GM10248 (cell line): ENCODE measurements around the gene SLC6A6.

ENCODE experiments used
- CTCF ChIA-PET: fragments of 300-600 bp; sonication (Branson Sonifier 250); formaldehyde crosslinking; extraction: SDS; loops from one replicate; lab custom pipeline; 2021; ENCODE audit warnings: antibody characterized with exemption; lab: Yijun Ruan, JAX
- POLR2A ChIA-PET: fragments of 350-650 bp; sonication (Branson Sonifier 250); formaldehyde crosslinking; extraction: SDS; loops from one replicate; lab custom pipeline; 2020; ENCODE audit warnings: antibody characterized with exemption; lab: Yijun Ruan, JAX
- DNase-seq: peaks from one replicate; pipeline ENCODE4 v3.0.0; 2012; ENCODE audit errors: extremely low spot score
- TF ChIP-seq, protein P1 (sequence below): IDR thresholded peaks from 2 replicates; pipeline ENCODE4 v1.5.1; 2012; ENCODE audit warnings: mild to moderate bottlenecking, low read depth; ENCODE audit errors: extremely low read depth, missing control alignments, control extremely low read depth

The SLC6A6 gene

GRCh38 chr3:14464141-14464465, 61.7 kb downstream of the SLC6A6 start:
- TF ChIP-seq, protein P1, sequence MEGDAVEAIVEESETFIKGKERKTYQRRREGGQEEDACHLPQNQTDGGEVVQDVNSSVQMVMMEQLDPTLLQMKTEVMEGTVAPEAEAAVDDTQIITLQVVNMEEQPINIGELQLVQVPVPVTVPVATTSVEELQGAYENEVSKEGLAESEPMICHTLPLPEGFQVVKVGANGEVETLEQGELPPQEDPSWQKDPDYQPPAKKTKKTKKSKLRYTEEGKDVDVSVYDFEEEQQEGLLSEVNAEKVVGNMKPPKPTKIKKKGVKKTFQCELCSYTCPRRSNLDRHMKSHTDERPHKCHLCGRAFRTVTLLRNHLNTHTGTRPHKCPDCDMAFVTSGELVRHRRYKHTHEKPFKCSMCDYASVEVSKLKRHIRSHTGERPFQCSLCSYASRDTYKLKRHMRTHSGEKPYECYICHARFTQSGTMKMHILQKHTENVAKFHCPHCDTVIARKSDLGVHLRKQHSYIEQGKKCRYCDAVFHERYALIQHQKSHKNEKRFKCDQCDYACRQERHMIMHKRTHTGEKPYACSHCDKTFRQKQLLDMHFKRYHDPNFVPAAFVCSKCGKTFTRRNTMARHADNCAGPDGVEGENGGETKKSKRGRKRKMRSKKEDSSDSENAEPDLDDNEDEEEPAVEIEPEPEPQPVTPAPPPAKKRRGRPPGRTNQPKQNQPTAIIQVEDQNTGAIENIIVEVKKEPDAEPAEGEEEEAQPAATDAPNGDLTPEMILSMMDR: no peak
- ChIA-PET CTCF (interaction anchor here (6.5 to 7.7 kb wide), 2 partner anchors 203 to 260 kb away, joined by 48 to 63 read pairs; no protein-coding TSS in a partner anchor), POLR2A (no interaction called here)
- DNase-seq: no peak

GRCh38 chr3:14464521-14464920, 62.1 kb downstream of the SLC6A6 start:
- DNase-seq: no peak
- TF ChIP-seq, protein P1: no peak
- CTCF ChIA-PET: interaction anchor here (6.5 to 7.7 kb wide), 2 partner anchors 204 to 260 kb away, joined by 48 to 63 read pairs; no protein-coding TSS in a partner anchor
- POLR2A ChIA-PET: no interaction called here

GRCh38 chr3:14465425-14465824, 63.0 kb downstream of the SLC6A6 start:
- TF ChIP-seq, protein P1: no peak
- CTCF ChIA-PET: interaction anchor here (0.9 to 2.8 kb wide), 3 partner anchors 10 to 261 kb away, joined by 3 to 41 read pairs (median 7); no protein-coding TSS in a partner anchor

GRCh38 chr3:14466179-14466903, 63.9 kb downstream of the SLC6A6 start:
- no peak for DNase-seq
- ChIA-PET CTCF (interaction anchor here (0.9 to 3.1 kb wide), 16 partner anchors 8 to 570 kb away, joined by 3 to 51 read pairs (median 7); partner anchors contain the start of gene SLC6A6), POLR2A (no interaction called here)
- TF ChIP-seq, protein P1: no peak

More at GRCh38 chr3:14465425-14465824, 63.0 kb downstream of the SLC6A6 start:
- POLR2A ChIA-PET: no interaction called here
- DNase-seq: no peak

DNA sequence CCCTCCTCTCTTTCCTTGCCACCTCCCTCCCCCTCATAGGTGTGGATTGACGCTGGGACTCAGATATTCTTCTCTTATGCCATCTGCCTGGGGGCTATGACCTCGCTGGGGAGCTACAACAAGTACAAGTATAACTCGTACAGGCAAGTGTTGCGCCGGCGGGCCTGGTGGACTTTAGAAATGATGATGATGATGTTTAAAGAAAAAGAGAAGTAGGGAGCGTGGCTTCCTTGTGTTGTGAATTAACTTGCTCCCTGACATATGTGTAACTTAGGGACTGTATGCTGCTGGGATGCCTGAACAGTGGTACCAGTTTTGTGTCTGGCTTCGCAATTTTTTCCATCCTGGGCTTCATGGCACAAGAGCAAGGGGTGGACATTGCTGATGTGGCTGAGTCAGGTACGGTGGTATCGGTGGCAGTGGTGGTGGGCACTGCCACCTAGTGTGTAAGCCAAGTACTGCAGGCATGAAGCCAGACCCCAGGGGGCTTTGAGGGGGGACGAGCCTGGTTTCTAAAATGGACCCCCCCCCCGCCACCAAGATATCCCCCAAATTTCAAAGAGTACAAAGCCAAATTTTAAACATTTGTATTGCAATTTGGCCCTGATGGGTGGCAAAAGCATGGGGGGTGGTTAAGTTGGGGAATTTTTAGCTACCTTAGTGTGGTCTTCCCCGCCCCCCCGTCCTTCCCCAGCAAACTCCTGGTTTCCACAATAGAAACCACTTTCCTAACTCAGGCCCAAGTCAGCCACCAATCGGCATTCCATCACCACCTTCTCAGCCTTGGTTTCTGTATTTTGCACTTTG, 65.6 kb downstream of the SLC6A6 start:
- ChIA-PET POLR2A (no interaction called here), CTCF (interaction anchor here (0.6 to 3.1 kb wide), 42 partner anchors 9 to 572 kb away, joined by 3 to 51 read pairs (median 5); partner anchors contain the start of gene SLC6A6)
- DNase-seq: peak; percentile 81
- TF ChIP-seq, protein P1: peak; percentile 83

DNA sequence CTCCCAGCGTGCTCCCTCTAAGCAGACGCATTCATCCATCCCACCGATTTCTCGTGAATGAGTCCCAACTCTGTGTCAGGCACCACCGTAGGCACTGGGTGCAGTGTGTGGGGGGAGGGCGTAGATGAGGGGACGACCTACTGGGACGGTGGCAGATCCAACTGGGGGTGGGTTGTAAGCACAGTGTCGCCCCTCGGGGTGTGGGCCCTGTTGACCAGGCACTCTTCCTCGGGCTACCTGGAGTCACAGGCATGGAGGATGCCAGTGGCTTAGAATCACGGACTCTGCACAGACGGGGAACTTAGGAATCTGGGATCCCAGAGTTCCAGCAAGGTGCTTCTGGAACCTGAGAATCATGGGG, 66.2 kb downstream of the SLC6A6 start:
- no peak for DNase-seq
- ChIA-PET CTCF (interaction anchor here (0.7 to 3.1 kb wide), 21 partner anchors 10 to 573 kb away, joined by 3 to 51 read pairs (median 5); no protein-coding TSS in a partner anchor), POLR2A (no interaction called here)
- TF ChIP-seq, protein P1: no peak
